Mesenchymal stem cell (in vitro differentiated cells and primary cell): ENCODE measurements around the gene WDR1.

Source experiments
- DNase-seq: peaks from one replicate; pipeline ENCODE4 v3.0.0-alpha.2; 2013
- H2AFZ ChIP-seq: one replicate; pipeline ENCODE4 v1.6.1; 2013; ENCODE audit warnings: low read depth, mild to moderate bottlenecking, control low read depth, inconsistent platforms, low read length, moderate library complexity
- H2AK5ac ChIP-seq: 2 replicates; pipeline ENCODE4 v1.6.1; 2013; ENCODE audit warnings: low read length, moderate library complexity, mild to moderate bottlenecking, inconsistent platforms; ENCODE audit not compliant: severe bottlenecking
- H2BK120ac ChIP-seq: one replicate; pipeline ENCODE4 v1.6.1; 2013; ENCODE audit warnings: low read depth, mild to moderate bottlenecking, inconsistent platforms, low read length, moderate library complexity
- H2BK12ac ChIP-seq, 2 experiments: one replicate each; pipeline ENCODE4 v1.6.1; 2013; ENCODE audit warnings: inconsistent platforms in 2 of 2, low read length in 2 of 2, mild to moderate bottlenecking in 2 of 2, moderate library complexity in 2 of 2, control low read depth in 1 of 2
- H2BK15ac ChIP-seq: one replicate; pipeline ENCODE4 v1.6.1; 2013; ENCODE audit warnings: mild to moderate bottlenecking, low read depth, inconsistent platforms; ENCODE audit not compliant: poor library complexity, severe bottlenecking
- H2BK5ac ChIP-seq: 2 replicates; pipeline ENCODE4 v1.6.1; 2013; ENCODE audit warnings: low read depth, mild to moderate bottlenecking, low read length, control low read depth, inconsistent platforms; ENCODE audit not compliant: poor library complexity, severe bottlenecking
- H3K14ac ChIP-seq, 2 experiments: one replicate each; pipeline ENCODE4 v1.6.1; 2013; ENCODE audit warnings: inconsistent platforms in 2 of 2, low read length in 2 of 2, control low read depth in 1 of 2, mild to moderate bottlenecking in 1 of 2, moderate library complexity in 1 of 2
- H3K18ac ChIP-seq, 2 experiments: one replicate each; pipeline ENCODE4 v1.6.1; 2013; ENCODE audit warnings: inconsistent platforms in 2 of 2, low read length in 2 of 2, control low read depth in 1 of 2, low read depth in 1 of 2, mild to moderate bottlenecking in 1 of 2
- H3K23ac ChIP-seq, 2 experiments: one replicate each; pipeline ENCODE4 v1.6.1; 2013; ENCODE audit warnings: inconsistent platforms in 2 of 2, low read length in 2 of 2, mild to moderate bottlenecking in 2 of 2, moderate library complexity in 2 of 2, control low read depth in 1 of 2
- H3K27ac ChIP-seq: 2 replicates; pipeline ENCODE4 v1.5.1; 2013; ENCODE audit warnings: mild to moderate bottlenecking, moderate library complexity, low read length, control low read depth, inconsistent platforms; ENCODE audit not compliant: poor library complexity, severe bottlenecking
- H3K27me3 ChIP-seq, 2 experiments: 2 replicates each; pipeline versions ENCODE4 v1.6.1 to v1.7.0; 2013; ENCODE audit warnings: low read length in 2 of 2, mild to moderate bottlenecking in 2 of 2, moderate library complexity in 2 of 2, control low read depth in 1 of 2, inconsistent platforms in 1 of 2; ENCODE audit not compliant: control insufficient read depth in 1 of 2, insufficient read depth in 1 of 2
- H3K36me3 ChIP-seq, 2 experiments: 2 replicates each; pipeline versions ENCODE4 v1.6.1 to v1.7.0; 2013; ENCODE audit warnings: low read length in 2 of 2, control low read depth in 1 of 2, inconsistent platforms in 1 of 2, low read depth in 1 of 2, mild to moderate bottlenecking in 1 of 2; ENCODE audit not compliant: insufficient read depth in 2 of 2, control insufficient read depth in 1 of 2
- H3K4ac ChIP-seq, 2 experiments: one replicate each; pipeline ENCODE4 v1.6.1; 2013; ENCODE audit warnings: inconsistent platforms in 2 of 2, low read length in 2 of 2, mild to moderate bottlenecking in 2 of 2, moderate library complexity in 2 of 2, control low read depth in 1 of 2, low read depth in 1 of 2
- H3K4me1 ChIP-seq: 2 replicates; pipeline ENCODE4 v1.6.1; 2013; ENCODE audit warnings: low read depth, low read length, control low read depth; ENCODE audit not compliant: control insufficient read depth, insufficient read depth
- H3K4me2 ChIP-seq: 2 replicates; pipeline ENCODE4 v1.6.1; 2013; ENCODE audit warnings: low read length, mild to moderate bottlenecking, inconsistent platforms; ENCODE audit not compliant: poor library complexity, severe bottlenecking
- H3K4me3 ChIP-seq, 2 experiments: 2 replicates each; pipeline versions ENCODE4 v1.5.1 to v1.7.0; 2013; ENCODE audit warnings: low read length in 2 of 2, mild to moderate bottlenecking in 2 of 2, control low read depth in 1 of 2, low read depth in 1 of 2; ENCODE audit not compliant: insufficient read depth in 1 of 2
- H3K79me1 ChIP-seq: replicated peaks from 2 replicates; pipeline ENCODE4 v1.6.1; 2013; ENCODE audit warnings: mild to moderate bottlenecking, control low read depth, low read length, inconsistent platforms; ENCODE audit not compliant: poor library complexity, severe bottlenecking
- H3K9ac ChIP-seq: 2 replicates; pipeline ENCODE4 v1.7.0; 2013; ENCODE audit warnings: mild to moderate bottlenecking, low read length, moderate library complexity
- H3K9me3 ChIP-seq: 2 replicates; pipeline ENCODE4 v1.7.0; 2013; ENCODE audit warnings: mild to moderate bottlenecking, low read length; ENCODE audit not compliant: control insufficient read depth
- H4K8ac ChIP-seq: one replicate; pipeline ENCODE4 v1.6.1; 2013; ENCODE audit warnings: inconsistent platforms, mild to moderate bottlenecking, low read length, moderate library complexity
- H4K91ac ChIP-seq: one replicate; pipeline ENCODE4 v1.6.1; 2013; ENCODE audit warnings: mild to moderate bottlenecking, low read length, inconsistent platforms
- WGBS: methylation state at CpG from one replicate; pipeline ENCODE4 v1.1.7; 2013; ENCODE audit warnings: mixed read lengths; 5-methylcytosine and 5-hydroxymethylcytosine counted together

The WDR1 gene

GRCh38 chr4:10118048-10119004 is 1.7 kb upstream of the WDR1 start:
- no peak overlapping the region for H2BK120ac ChIP-seq
- peak overlapping the region in 1 of 2 experiments; percentile 7 for H2BK12ac ChIP-seq
- no peaks in the 10 kb centered on the region for H3K9me3 ChIP-seq
- peak overlapping the region; percentile 98 for H3K9ac ChIP-seq
- H2BK15ac ChIP-seq, result no peak overlapping the region
- H2BK5ac ChIP-seq, result no peak overlapping the region
- H3K4ac ChIP-seq, result peak overlapping the region in 1 of 2 experiments; percentile 89
- DNase-seq, result no peak
- peaks cover 2% of the 10 kb centered on the region for H3K79me1 ChIP-seq
- no peak overlapping the region for H3K23ac ChIP-seq
- peak overlapping the region in 1 of 2 experiments; percentile 86 for H3K4me3 ChIP-seq
- no peaks in the 10 kb centered on the region for H3K27me3 ChIP-seq
- peak overlapping the region; percentile 74 for H3K27ac ChIP-seq
- peak overlapping the region in 1 of 2 experiments; percentile 37 for H3K18ac ChIP-seq
- peaks cover 21 to 25% of the 10 kb centered on the region in 2 experiments for H3K36me3 ChIP-seq
- peak overlapping the region; percentile 68 for H2AK5ac ChIP-seq
- H4K91ac ChIP-seq, result no peak overlapping the region
- H3K4me1 ChIP-seq, result peaks cover 30% of the 10 kb centered on the region
- whole genome bisulfite sequencing, result 81% methylated on average over 20 of the region's 21 CpGs
- H3K14ac ChIP-seq, result no peak overlapping the region
- H3K4me2 ChIP-seq, result peak overlapping the region; percentile 64
- peak overlapping the region; percentile 10 for H4K8ac ChIP-seq
- no peak overlapping the region for H2AFZ ChIP-seq

GRCh38 chr4:10117359-10118047 is 904 bp upstream of the WDR1 start:
- H2BK15ac ChIP-seq, result peak overlapping the region; percentile 31
- peak; percentile 37 for DNase-seq

GRCh38 chr4:10115797-10116568 is 616 bp downstream of the WDR1 start:
- peak overlapping the region; percentile 61 for H2AK5ac ChIP-seq
- peak overlapping the region; percentile 81 to 97 for H3K4me3 ChIP-seq
- peak overlapping the region in 1 of 2 experiments; percentile 43 for H3K23ac ChIP-seq
- H2BK5ac ChIP-seq, result peak overlapping the region; percentile 93
- H3K4me2 ChIP-seq, result peak overlapping the region; percentile 76
- peak overlapping the region in 1 of 2 experiments; percentile 57 for H2BK12ac ChIP-seq
- peak overlapping the region; percentile 40 to 76 for H3K14ac ChIP-seq
- H2BK15ac ChIP-seq, result peak overlapping the region; percentile 92
- DNase-seq, result peak; percentile 39
- peaks cover 2% of the 10 kb centered on the region for H3K79me1 ChIP-seq
- H3K27me3 ChIP-seq, result no peaks in the 10 kb centered on the region
- H3K9me3 ChIP-seq, result no peaks in the 10 kb centered on the region
- H3K36me3 ChIP-seq, result peaks cover 39 to 49% of the 10 kb centered on the region in 2 experiments
- peak overlapping the region; percentile 10 for H2AFZ ChIP-seq
- H3K4ac ChIP-seq, result peak overlapping the region; percentile 37 to 77
- H3K27ac ChIP-seq, result peak overlapping the region; percentile 91
- H4K8ac ChIP-seq, result peak overlapping the region; percentile 47
- peak overlapping the region; percentile 97 for H3K9ac ChIP-seq
- peak overlapping the region; percentile 95 for H2BK120ac ChIP-seq
- peak overlapping the region; percentile 78 to 95 for H3K18ac ChIP-seq
- peak overlapping the region; percentile 91 for H4K91ac ChIP-seq
- H3K4me1 ChIP-seq, result peaks cover 21% of the 10 kb centered on the region
- WGBS, result 5% methylated on average over 65 of the region's 70 CpGs

More at GRCh38 chr4:10117359-10118047, 904 bp upstream of the WDR1 start:
- H3K18ac ChIP-seq, result peak overlapping the region; percentile 13 to 90
- peak overlapping the region; percentile 59 to 86 for H3K4me3 ChIP-seq
- peak overlapping the region; percentile 10 for H4K8ac ChIP-seq
- peaks cover 2% of the 10 kb centered on the region for H3K79me1 ChIP-seq
- no peak overlapping the region for H2AFZ ChIP-seq
- H2AK5ac ChIP-seq, result peak overlapping the region; percentile 89
- 9% methylated on average over 15 of the region's 17 CpGs for WGBS
- H3K4me2 ChIP-seq, result peak overlapping the region; percentile 64
- peak overlapping the region; percentile 75 for H2BK120ac ChIP-seq
- no peak overlapping the region for H2BK12ac ChIP-seq
- H3K4ac ChIP-seq, result peak overlapping the region; percentile 3 to 89
- H2BK5ac ChIP-seq, result peak overlapping the region; percentile 70
- no peaks in the 10 kb centered on the region for H3K27me3 ChIP-seq
- no peaks in the 10 kb centered on the region for H3K9me3 ChIP-seq
- H3K36me3 ChIP-seq, result peaks cover 29 to 34% of the 10 kb centered on the region in 2 experiments
- peak overlapping the region; percentile 43 for H4K91ac ChIP-seq
- peak overlapping the region in 1 of 2 experiments; percentile 21 for H3K23ac ChIP-seq
- peak overlapping the region; percentile 74 for H3K27ac ChIP-seq
- peak overlapping the region in 1 of 2 experiments; percentile 36 for H3K14ac ChIP-seq
- peak overlapping the region; percentile 98 for H3K9ac ChIP-seq
- peaks cover 25% of the 10 kb centered on the region for H3K4me1 ChIP-seq
